Mesothelial cell of epicardium (in vitro differentiated cells): ENCODE results near the gene ABR. TPM values are rescaled to one million over a fixed set of nuclear protein-coding genes. Genes with fewer than 3 reads are reported as not detected.
A peak's percentile ranks its signal among the peaks of the same experiment; 100 is the strongest.

Experiments used
- DNase-seq, 2 experiments: peaks; one replicate each; pipeline ENCODE4 v3.0.0; 2021; ENCODE audit warnings: low spot score in 2 of 2; ENCODE audit not compliant: unreplicated experiment in 2 of 2
- H3K27ac Mint-ChIP-seq: 2 replicates; pipeline ENCODE4 v1.8.0; 2021; ENCODE audit warnings: mixed read lengths
- H3K27me3 Mint-ChIP-seq: 2 replicates; pipeline ENCODE4 v1.8.0; 2021; ENCODE audit warnings: low read depth, mixed read lengths
- H3K36me3 Mint-ChIP-seq: 2 replicates; pipeline ENCODE4 v1.8.0; 2021; ENCODE audit warnings: mixed read lengths
- H3K4me1 Mint-ChIP-seq: 2 replicates; pipeline ENCODE4 v1.8.0; 2021; ENCODE audit warnings: mixed read lengths
- H3K4me3 Mint-ChIP-seq: 2 replicates; pipeline ENCODE4 v1.8.0; 2021; ENCODE audit warnings: mild to moderate bottlenecking, moderate library complexity, mixed read lengths
- H3K9me3 Mint-ChIP-seq: 2 replicates; pipeline ENCODE4 v1.8.0; 2021; ENCODE audit warnings: mixed read lengths
- CTCF ChIP-seq: fragments of 200-600 bp; sonication (generic); IDR thresholded peaks from one replicate; pipeline ENCODE4 v1.5.0; 2021; ENCODE audit warnings: antibody characterized with exemption; ENCODE audit not compliant: unreplicated experiment
- total RNA-seq: library from RNA; stranded (reverse); gene quantifications from 3 replicates; pipeline ENCODE4 v1.2.1, GENCODE V29; 2021

Gene ABR
- total RNA-seq, 1 donor from 2014 or later: 70.1 TPM

- H3K4me3 Mint-ChIP-seq: no peak overlapping the region
- no peak for TF ChIP-seq CTCF
- H3K9me3 Mint-ChIP-seq: no peaks in the 10 kb centered on the region
- no peaks in the 10 kb centered on the region for H3K36me3 Mint-ChIP-seq
- H3K27ac Mint-ChIP-seq: no peak overlapping the region
- no peak for DNase-seq
- H3K27me3 Mint-ChIP-seq: peaks cover 10% of the 10 kb centered on the region
- peaks cover 3% of the 10 kb centered on the region for H3K4me1 Mint-ChIP-seq
Measured at GRCh38 chr17:1032391-1032790, 147.4 kb downstream of the ABR start.

- Mint-ChIP-seq H3K4me1 (peaks cover 3% of the 10 kb centered on the region), H3K36me3 (no peaks in the 10 kb centered on the region), H3K4me3 (no peak overlapping the region), H3K27ac (no peak overlapping the region), H3K27me3 (peaks cover 10% of the 10 kb centered on the region), H3K9me3 (no peaks in the 10 kb centered on the region)
- DNase-seq: peak in 1 of 2 experiments; percentile 48
- TF ChIP-seq CTCF: no peak
Measured at GRCh38 chr17:1031711-1032110, 148.1 kb downstream of the ABR start.

GRCh38 chr17:1030684-1031532 is 148.9 kb downstream of the ABR start:
- Mint-ChIP-seq H3K27me3 (peaks cover 10% of the 10 kb centered on the region), H3K4me3 (peak overlapping the region; percentile 13), H3K36me3 (peaks cover 3% of the 10 kb centered on the region), H3K27ac (no peak overlapping the region), H3K4me1 (peaks cover 3% of the 10 kb centered on the region), H3K9me3 (no peaks in the 10 kb centered on the region)
- DNase-seq: no peak
- TF ChIP-seq CTCF: no peak

GRCh38 chr17:1029922-1030644 is 149.7 kb downstream of the ABR start:
- H3K4me1 Mint-ChIP-seq: no peaks in the 10 kb centered on the region
- no peak for TF ChIP-seq CTCF
- H3K27ac Mint-ChIP-seq: no peak overlapping the region
- peaks cover 8% of the 10 kb centered on the region for H3K36me3 Mint-ChIP-seq
- no peaks in the 10 kb centered on the region for H3K9me3 Mint-ChIP-seq
- no peak overlapping the region for H3K4me3 Mint-ChIP-seq
- DNase-seq: no peak
- peaks cover 10% of the 10 kb centered on the region for H3K27me3 Mint-ChIP-seq

- H3K9me3 Mint-ChIP-seq: no peaks in the 10 kb centered on the region
- TF ChIP-seq CTCF: no peak
- no peak overlapping the region for H3K27ac Mint-ChIP-seq
- H3K27me3 Mint-ChIP-seq: peaks cover 10% of the 10 kb centered on the region
- no peaks in the 10 kb centered on the region for H3K4me1 Mint-ChIP-seq
- H3K4me3 Mint-ChIP-seq: no peak overlapping the region
- peaks cover 8% of the 10 kb centered on the region for H3K36me3 Mint-ChIP-seq
- no peak for DNase-seq
Measured at GRCh38 chr17:1029196-1029921, 150.4 kb downstream of the ABR start.
